GM08714 (cell line): ENCODE measurements around the gene CPNE9.

ENCODE experiments used
- H3K4me3 ChIP-seq: fragments of 200-500 bp; sonication (Bioruptor generic); 2 replicates; pipeline ENCODE4 v1.5.1; 2014; ENCODE audit warnings: mild to moderate bottlenecking, low read length, inconsistent platforms
- ZNF274 ChIP-seq: IDR thresholded peaks from 2 replicates; pipeline ENCODE4 v1.6.1; 2012; ENCODE audit warnings: mild to moderate bottlenecking, low read depth, low read length

CPNE9 gene

DNA sequence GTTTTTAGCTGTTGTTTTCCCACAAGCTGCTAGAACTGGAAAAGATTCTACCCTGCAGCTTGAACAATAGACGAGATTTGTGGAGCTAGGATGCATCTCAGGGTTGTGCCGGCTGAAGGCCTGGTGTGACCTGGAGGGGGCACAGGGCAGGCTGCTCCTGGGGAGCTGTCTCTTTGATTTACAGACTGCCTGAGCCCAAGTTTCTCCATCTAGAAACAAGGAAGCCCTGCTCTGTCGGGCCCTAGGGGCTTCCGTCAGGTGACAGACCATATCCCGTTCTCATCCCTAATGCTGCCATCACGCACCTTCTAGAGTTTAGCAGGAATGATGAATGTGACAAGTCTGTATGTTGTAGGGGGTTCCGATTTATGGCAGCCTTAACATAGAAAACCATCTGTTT, 7.9 kb upstream of the CPNE9 start:
- no peak for TF ChIP-seq ZNF274
- H3K4me3 ChIP-seq = no peak overlapping the region

DNA sequence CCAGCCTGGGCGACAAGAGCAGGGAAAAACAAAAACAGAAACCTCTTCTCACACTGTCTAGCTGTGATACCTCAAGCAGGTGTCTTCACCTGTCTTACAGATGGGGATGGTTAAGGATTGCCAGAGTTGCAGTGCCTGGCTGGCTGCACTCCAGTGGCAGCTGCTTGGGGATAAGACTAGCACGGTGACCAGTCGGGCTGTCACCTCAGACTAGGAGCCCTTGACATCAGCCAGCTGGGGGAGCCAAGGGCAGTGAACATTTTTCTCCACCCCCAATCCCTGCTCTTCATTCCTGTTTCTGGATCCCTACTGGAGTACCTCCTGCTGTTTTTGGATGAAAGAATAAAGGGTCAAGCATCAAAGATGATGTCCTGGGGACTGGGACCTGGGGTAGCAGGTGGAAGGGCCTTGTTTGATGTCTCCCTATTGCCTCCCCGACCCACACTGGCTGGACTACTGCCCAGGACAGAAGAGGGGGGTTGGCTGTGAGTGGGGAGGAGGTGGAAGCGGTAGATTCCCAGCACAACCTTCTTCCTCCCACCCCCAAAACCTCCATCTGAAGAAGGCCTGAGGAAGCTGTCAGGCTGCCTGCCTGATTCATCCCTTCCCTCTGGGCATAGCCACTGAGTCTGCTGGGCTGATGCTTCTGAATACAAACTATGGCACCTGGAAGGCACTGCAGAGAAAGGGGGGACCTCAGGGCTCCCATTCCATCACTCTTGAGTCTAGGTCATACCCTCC, 7.0 kb upstream of the CPNE9 start:
- H3K4me3 ChIP-seq = no peak overlapping the region
- no peak for TF ChIP-seq ZNF274

DNA sequence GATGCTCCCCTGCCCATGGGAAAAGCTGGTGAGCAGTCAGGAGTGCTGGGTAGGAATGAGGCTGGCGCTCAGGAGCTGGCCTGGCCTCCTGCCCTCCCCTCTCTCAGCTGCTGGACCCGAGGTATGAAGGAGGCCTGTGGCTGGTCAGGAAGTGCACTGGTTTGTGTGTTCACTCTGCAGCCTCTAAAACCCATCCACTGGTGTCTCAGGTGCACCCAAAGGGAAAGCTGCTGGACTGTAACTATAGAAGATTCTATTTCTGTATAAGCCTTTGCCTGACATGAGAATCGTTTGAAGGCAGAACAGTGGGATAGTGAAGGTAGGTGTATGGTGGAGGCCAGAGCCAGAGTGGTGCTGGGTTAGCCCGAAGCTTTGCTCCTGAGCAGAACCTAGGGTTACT, 5.7 kb upstream of the CPNE9 start:
- H3K4me3 ChIP-seq = no peak overlapping the region
- TF ChIP-seq ZNF274 = no peak

DNA sequence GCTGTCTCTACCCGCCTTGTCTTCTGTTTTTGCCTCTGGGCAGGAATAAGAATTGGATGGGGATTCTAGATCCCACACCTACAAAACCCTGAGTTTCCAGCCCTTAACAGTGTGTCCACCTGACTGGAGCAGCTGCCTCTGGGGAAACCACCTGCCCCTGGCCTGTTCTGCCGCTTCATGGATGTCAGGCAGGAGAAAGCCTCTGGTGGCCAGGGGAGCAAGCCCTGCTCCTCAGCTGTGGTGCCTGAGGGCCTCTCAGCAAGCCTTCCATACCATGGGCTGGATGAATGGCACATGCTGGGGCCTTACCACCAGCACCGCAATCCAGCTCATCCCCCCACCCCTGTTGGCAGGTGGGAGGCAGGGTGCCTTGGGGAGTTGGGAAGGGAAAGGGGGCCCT, 5.3 kb upstream of the CPNE9 start:
- no peak overlapping the region for H3K4me3 ChIP-seq

DNA sequence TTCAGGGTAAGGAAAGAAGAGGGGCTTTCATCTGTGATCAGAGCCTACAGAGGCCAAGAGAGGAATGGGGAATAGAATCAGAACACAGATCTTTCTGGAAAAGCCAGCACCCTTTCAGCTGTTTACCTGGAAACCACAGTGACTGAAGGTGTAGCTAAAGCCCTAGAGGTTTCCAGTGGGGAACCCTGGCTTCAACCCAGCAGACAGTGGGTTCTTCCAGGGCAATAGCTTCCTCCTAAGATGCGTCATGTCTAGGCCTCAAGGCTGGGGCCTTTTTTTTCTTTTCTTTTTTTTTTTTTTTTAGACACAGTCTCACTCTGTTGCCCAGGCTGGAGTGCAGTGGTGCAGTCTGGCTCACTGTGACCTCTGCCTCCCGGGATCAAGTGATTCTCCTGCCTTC, 3.1 kb upstream of the CPNE9 start:
- no peak for TF ChIP-seq ZNF274
- H3K4me3 ChIP-seq = no peak overlapping the region

More for the DNA sequence above, 5.3 kb upstream of the CPNE9 start:
- no peak for TF ChIP-seq ZNF274

DNA sequence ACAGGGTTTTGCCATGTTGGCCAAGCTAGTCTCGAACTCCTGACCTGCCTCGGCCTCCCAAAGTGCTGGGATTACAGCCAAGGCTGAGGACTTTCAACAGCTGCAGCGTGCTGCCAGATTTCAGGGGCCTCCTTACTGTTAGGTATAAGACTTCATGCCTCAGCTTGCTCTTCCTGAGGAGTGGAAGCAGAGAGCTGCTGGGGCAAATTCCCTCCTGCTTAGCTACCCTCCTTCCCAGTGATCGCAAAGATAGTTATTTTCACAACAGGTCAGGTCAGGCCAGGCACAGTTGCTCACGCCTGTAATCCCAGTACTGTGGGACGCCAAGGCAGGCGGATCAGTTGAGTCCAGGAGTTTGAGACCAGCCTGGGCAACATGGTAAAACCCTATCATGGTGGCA, 2.6 kb upstream of the CPNE9 start:
- no peak overlapping the region for H3K4me3 ChIP-seq
- no peak for TF ChIP-seq ZNF274

DNA sequence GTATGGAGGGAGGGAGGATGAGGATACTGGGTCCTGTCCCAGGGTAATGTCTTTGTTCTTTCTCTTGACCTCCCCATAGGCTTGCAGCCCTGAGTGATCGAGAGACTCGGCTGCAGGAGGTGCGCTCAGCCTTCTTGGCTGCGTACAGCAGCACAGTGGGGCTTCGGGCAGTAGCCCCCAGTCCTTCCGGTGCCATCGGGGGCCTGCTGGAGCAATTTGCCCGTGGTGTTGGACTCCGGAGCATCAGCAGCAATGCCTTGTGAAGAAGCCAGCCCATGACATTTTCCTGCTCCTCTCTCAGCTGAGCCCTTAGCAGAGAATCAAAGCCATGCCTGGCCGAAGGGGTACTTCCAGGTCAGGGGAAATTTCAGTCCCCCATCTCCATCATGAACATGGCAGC, 1.9 kb upstream of the CPNE9 start:
- TF ChIP-seq ZNF274 = no peak
- no peak overlapping the region for H3K4me3 ChIP-seq

DNA sequence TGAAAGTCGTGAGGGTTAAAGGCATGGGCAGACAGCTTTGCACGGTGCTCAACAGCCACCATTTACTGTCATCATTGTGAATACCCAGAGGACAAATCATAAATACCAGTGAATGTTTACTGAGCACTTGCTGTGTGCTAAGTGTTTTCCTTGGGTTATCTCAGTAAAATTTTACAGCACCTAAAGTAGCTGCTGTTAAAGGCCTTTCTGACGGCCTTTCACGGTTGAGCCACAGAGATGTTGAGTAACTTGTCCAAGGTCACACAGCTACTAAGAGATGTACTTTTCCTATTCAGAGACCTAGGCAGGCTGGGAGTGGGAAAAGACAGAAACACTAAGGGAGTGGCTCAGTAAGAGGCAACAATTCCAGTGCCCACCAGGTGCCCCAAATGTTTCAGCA, 393 bp upstream of the CPNE9 start:
- H3K4me3 ChIP-seq = no peak overlapping the region
- TF ChIP-seq ZNF274 = no peak

DNA sequence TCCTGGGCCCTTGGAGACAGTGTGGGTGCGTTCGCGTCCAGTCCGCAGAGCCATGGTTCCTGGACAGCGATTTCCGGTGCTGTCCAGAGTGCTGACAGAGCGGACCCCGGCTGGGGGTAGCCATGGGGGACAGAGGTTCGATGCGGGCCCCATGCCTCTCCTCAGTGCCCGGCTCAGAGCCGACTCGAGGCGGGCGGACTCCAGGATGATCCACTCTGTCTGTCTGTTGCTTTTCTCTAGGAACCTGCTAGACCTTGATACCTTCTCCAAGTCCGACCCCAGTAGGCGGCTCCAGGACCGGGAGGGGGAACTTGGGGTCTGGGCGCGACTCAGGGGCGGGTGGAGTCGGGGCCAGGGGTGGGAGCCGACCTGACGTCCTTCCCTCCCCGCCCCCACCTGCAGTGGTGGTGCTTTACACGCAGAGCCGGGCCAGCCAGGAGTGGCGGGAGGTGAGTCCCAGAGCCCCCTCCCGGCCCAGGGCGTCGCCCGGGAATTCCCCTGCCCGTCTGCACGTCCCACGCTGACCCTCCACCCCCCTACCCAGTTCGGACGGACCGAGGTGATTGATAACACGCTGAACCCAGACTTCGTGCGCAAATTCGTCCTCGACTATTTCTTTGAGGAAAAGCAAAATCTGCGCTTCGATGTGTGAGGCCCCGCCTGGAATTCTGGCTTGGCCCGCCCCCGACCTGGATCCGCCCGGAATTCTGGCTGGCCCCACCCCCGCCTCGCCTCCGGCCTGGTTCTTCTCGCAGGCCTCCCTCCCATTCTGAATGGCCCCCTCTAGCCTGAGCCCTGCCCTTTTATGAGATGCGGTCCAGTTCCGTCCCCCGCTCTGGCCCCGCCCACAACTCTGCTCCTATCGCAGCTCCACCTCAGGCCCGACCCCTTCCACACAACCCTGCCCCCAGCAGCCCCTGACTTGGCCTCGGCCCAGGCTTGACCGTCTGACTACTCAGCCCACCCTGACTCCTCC, 1.0 kb downstream of the CPNE9 start:
- TF ChIP-seq ZNF274 = no peak

DNA sequence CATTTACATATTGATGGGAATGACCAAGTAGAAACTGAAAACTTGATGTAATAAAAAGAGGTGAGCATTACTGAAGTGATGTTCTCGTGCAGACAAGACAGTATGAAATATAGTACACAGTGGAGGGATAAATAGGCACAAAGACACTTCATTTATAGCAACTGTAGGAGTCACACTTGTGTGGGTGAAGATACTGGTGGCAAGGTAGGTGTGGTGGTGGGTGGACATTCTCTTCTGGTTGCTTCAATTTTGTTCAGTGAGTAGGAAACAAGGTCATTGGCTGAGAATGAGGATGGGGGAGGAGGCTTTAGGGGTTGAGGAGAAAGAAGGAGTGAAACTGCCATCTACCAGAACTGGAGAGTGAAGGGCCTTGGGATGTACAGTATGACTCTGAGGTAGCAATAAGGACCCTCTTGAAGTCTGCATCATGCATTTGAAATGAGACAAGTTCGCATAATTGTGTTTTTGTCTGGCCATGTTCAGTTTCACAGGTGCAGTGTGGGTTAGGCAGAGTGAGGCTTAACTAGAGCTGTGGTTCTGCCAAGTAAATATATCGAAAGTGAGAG, 6.6 kb downstream of the CPNE9 start:
- no peak for TF ChIP-seq ZNF274
- H3K4me3 ChIP-seq = no peak overlapping the region

More for the DNA sequence above, 1.0 kb downstream of the CPNE9 start:
- H3K4me3 ChIP-seq = no peak overlapping the region

DNA sequence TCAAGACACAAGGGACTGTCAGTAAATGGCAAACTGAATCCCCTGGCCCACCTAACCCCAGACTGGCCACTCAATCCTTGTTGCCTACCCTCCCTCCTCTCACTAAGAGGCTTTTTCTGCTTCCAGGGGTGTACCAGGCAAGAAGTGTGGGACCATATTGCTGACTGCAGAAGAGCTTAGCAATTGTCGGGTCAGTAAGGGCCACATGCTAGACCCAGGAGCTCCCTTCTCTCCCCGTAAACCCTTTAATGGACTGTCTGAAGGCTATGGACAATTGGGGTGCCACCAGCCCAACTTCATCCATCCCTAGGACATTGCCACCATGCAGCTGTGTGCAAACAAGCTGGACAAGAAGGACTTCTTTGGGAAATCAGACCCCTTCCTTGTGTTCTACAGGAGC, 8.8 kb downstream of the CPNE9 start:
- no peak overlapping the region for H3K4me3 ChIP-seq
- TF ChIP-seq ZNF274 = no peak

DNA sequence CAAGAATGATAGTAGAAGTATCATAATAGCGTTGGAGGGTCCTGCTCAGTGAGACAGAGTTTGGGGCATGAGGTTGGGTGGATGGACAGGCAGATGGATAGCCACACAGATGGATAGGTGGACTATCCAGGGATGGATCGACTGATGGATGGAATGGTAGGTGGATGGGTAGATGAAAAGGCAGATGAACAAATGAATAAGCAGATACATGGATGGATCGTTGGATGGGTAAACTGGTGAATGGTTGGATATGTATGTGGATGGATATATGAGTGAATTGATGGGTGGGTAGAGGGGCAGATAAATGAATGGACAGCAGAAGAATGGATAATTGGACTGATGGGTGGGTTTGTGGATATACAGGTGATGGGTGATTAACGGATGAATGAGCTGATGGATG, 9.5 kb downstream of the CPNE9 start:
- no peak overlapping the region for H3K4me3 ChIP-seq
- no peak for TF ChIP-seq ZNF274

DNA sequence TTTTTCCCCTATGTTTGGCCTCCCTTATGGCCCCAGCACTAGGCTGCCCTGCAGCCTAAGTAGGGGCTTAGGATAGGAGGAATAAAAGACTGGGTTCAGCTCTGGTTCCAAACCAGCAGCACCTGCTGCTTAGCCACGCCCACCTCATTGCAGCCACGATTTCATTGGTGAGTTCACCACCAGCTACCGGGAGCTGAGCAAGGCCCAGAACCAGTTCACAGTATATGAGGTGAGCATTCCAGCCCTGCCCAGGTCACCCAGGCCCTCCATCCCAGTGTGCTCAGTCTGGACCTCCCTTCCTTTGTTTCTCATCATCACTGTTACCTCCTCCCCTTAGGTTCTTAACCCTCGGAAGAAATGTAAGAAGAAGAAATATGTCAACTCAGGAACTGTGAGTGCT, 11.5 kb downstream of the CPNE9 start:
- TF ChIP-seq ZNF274 = no peak

DNA sequence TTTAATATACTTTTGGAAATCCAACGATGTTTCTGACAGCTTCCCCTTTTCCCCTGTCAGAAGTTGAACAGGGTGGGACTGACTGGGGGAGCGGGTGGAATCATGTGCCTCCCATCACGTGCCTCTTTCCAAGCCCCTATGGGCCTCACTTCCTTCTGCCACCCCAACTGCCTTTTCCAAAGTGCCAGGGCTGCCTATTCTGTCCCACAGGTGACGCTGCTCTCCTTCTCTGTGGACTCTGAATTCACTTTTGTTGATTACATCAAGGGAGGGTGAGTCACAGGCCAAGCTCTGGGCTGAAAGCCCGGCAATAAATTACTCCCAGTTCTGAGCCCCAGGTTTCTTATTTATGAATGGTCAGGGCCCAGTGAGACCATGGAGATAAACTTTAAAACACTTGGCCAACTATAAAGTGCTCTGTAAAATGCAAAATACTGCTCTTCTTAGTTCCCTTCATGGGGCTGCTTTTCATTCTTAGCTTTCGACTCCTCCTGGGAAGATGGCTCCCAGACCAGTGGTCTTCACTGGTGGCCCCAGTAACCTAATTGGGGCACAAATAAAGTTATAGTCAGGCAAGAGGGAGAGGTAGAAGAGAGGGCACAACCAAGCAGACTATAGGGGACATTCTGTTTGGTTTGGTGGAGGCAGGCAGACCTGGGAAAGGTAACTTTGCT, 12.3 kb downstream of the CPNE9 start:
- no peak for TF ChIP-seq ZNF274
- H3K4me3 ChIP-seq = no peak overlapping the region

More for the DNA sequence above, 11.5 kb downstream of the CPNE9 start:
- no peak overlapping the region for H3K4me3 ChIP-seq
